Psoas muscle (tissue), 8 donors: ENCODE results near the gene KCTD1. TPM values are rescaled to one million over a fixed set of nuclear protein-coding genes. Genes with fewer than 3 reads are reported as not detected.

Source experiments
- ATAC-seq, 4 donors: fragments of 200-7000 bp; cut with Tn5 transposase; one replicate each; pipeline ENCODE4 v1.9.1; 2020; ENCODE audit warnings: moderate library complexity in 3 of 4, mild to moderate bottlenecking in 2 of 4
- DNase-seq, 2 donors: peaks; one replicate each; pipeline ENCODE4 v3.0.0-alpha.2; 2020
- H3K27ac ChIP-seq: fragments of 200-600 bp; one replicate; pipeline ENCODE4 v1.8.0; 2022
- H3K27me3 ChIP-seq, 3 donors: fragments of 200-600 bp in 1 of 3; one replicate each; pipeline versions ENCODE4 v1.6.1 to v1.8.0; 2013 to 2022; ENCODE audit warnings: low read length in 2 of 3, mild to moderate bottlenecking in 2 of 3, moderate library complexity in 1 of 3; ENCODE audit not compliant: insufficient read depth in 3 of 3
- H3K36me3 ChIP-seq, 2 donors: fragments of 200-600 bp in 1 of 2; one replicate each; pipeline versions ENCODE4 v1.6.1 to v1.8.0; 2013 to 2022; ENCODE audit warnings: low read depth in 1 of 2, mild to moderate bottlenecking in 1 of 2, moderate library complexity in 1 of 2; ENCODE audit not compliant: insufficient read depth in 1 of 2
- H3K4me1 ChIP-seq: fragments of 200-600 bp; one replicate; pipeline ENCODE4 v1.8.0; 2022
- H3K4me3 ChIP-seq: fragments of 200-600 bp; one replicate; pipeline ENCODE4 v1.8.0; 2022; ENCODE audit warnings: mild to moderate bottlenecking
- H3K9me3 ChIP-seq: fragments of 200-600 bp; one replicate; pipeline ENCODE4 v1.8.0; 2022
- WGBS, 3 donors: extraction: QIAGEN DNeasy Blood & Tissue Kit; methylation state at CpG; one replicate each; pipeline versions ENCODE4 v1.1.6 to v1.1.7; 2013; 5-methylcytosine and 5-hydroxymethylcytosine counted together
- intact Hi-C, 2 donors: fragments of 100-400 bp; cut with DNase I; formaldehyde crosslinking; loops; one replicate each; pipeline versions ENCODE4 v1.11.0 to v1.14.2; 2022
- long read RNA-seq, 2 donors: library from polyadenylated mRNA; unstranded; transcript quantifications; one replicate each; pipeline ENCODE4 v2.0.0, GENCODE V29; 2021
- polyA plus RNA-seq, 3 donors: library from polyadenylated mRNA; stranded (reverse); fragments of 200-250 nt; gene quantifications; one replicate each; pipeline ENCODE4 v1.2.3, GENCODE V29; 2013
- total RNA-seq, 4 donors: library from RNA; stranded (reverse); fragmentation: NEBNext Ultra II Directional in 2 of 4; extraction: Animal tissue kit (Norgen Biotek cat#: 25700) in 2 of 4; gene quantifications; one replicate each; pipeline versions ENCODE4 v1.2.1 to v1.2.4, GENCODE V29; 2021 to 2023
- TF ChIP-seq, protein P1 (sequence below): fragments of 200-600 bp; IDR thresholded peaks from one replicate; pipeline ENCODE4 v1.8.0; 2022; ENCODE audit warnings: antibody characterized with exemption
- donor health status: healthy with polysubstance abuse.
- donor health status: DM: no; HTN: no; CAD: no; lungs with moderate emphysema.
- donor health status: Bipolar disorder and iron deficiency.
- donor health status: healthy.
- donor health status: DM: yes; HTN: yes; CAD: no.
- donor health status: DM: no; HTN: no; CAD: no.
- donor health status: DM: no; HTN: no; CAD: no.
- donor health status: DM: yes; HTN: yes; CAD: no.

KCTD1 gene
- total RNA-seq (1 to 10 TPM; 3.5 to 8.6 (median 5.2) TPM), polyA plus RNA-seq (1 to 10 TPM; 2.6 to 2.9 (median 2.8) TPM)
- long read RNA-seq, donor 1, partial matches to known transcripts, result 0 of 1 reads
- long read RNA-seq, donor 1, other reads (novel, unspliced or antisense), result 0 of 1 reads
- long read RNA-seq, donor 2, partial matches to known transcripts, result 0 of 1 reads
- long read RNA-seq, donor 2, other reads (novel, unspliced or antisense), result 0 of 1 reads

DNA sequence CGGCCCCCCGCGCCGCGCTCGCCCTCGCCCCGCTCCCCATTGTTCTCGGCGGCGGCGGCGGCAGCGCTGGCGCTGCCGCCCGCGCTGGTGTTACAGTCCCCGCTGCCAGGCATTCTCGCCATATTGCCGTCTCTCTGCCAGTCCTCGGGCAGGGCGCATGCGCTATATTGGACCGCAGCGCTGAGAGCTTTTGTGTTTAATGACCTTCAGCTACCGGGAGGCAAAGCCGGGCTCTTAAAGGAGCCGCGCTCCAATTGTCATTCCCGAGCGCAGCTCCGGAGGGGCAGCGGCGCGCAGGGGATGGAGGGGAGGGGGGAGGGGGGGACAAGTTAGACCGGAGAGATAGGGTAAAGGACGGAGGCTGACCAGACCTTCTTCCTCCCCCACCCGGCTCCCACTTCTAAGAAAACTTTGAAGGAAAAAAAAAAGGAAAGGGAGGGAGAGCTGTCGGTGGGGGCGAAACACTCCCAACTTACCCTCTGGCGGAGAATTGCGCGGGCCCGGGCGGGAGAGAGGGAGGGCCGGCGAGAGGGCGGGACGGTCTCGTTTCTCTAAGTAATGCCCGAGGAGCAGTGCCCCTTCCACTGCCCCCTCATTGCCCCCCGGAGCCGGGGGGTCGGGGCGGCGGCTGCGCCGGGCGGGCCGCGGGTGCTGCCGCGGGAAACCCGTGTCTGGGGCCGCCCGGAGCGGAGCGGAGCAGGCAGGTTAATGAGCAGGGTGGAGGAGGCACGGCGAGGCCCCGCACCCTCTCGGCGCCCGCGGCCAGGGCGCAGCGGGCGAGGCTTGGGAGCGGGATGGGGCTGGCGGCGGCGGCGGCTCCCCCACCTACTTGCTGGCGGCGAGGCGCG lies at the start of gene KCTD1:
KCTD1 (minus strand) TSS at position 139 of the 848 bp plus-strand sequence; CDS start at position 122, 17 bp downstream.
- peak; percentile 85 to 91 for DNase-seq
- WGBS, 3 donors, result 1% methylated on average over 44 to 88 of the region's 88 CpGs
- Histone ChIP-seq H3K4me3 (peak within 1 kb of the TSS; percentile 82), H3K27ac (peak within 1 kb of the TSS; percentile 65), H3K27me3 (peaks cover 0 to 37% (median 0%) of the 10 kb centered on the region in 3 donors), H3K36me3 (no peaks in the 10 kb centered on the region), H3K9me3 (no peaks in the 10 kb centered on the region), H3K4me1 (peaks cover 17% of the 10 kb centered on the region)
- intact Hi-C loops, result loop anchor here in 1 of 2 donors (5.0 kb wide), 3 partner anchors 46 to 166 kb away; no protein-coding TSS in a partner anchor
- ATAC-seq, result peak; percentile 78 to 88 (median 84)
- TF ChIP-seq, protein P1, sequence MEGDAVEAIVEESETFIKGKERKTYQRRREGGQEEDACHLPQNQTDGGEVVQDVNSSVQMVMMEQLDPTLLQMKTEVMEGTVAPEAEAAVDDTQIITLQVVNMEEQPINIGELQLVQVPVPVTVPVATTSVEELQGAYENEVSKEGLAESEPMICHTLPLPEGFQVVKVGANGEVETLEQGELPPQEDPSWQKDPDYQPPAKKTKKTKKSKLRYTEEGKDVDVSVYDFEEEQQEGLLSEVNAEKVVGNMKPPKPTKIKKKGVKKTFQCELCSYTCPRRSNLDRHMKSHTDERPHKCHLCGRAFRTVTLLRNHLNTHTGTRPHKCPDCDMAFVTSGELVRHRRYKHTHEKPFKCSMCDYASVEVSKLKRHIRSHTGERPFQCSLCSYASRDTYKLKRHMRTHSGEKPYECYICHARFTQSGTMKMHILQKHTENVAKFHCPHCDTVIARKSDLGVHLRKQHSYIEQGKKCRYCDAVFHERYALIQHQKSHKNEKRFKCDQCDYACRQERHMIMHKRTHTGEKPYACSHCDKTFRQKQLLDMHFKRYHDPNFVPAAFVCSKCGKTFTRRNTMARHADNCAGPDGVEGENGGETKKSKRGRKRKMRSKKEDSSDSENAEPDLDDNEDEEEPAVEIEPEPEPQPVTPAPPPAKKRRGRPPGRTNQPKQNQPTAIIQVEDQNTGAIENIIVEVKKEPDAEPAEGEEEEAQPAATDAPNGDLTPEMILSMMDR, result no peak

DNA sequence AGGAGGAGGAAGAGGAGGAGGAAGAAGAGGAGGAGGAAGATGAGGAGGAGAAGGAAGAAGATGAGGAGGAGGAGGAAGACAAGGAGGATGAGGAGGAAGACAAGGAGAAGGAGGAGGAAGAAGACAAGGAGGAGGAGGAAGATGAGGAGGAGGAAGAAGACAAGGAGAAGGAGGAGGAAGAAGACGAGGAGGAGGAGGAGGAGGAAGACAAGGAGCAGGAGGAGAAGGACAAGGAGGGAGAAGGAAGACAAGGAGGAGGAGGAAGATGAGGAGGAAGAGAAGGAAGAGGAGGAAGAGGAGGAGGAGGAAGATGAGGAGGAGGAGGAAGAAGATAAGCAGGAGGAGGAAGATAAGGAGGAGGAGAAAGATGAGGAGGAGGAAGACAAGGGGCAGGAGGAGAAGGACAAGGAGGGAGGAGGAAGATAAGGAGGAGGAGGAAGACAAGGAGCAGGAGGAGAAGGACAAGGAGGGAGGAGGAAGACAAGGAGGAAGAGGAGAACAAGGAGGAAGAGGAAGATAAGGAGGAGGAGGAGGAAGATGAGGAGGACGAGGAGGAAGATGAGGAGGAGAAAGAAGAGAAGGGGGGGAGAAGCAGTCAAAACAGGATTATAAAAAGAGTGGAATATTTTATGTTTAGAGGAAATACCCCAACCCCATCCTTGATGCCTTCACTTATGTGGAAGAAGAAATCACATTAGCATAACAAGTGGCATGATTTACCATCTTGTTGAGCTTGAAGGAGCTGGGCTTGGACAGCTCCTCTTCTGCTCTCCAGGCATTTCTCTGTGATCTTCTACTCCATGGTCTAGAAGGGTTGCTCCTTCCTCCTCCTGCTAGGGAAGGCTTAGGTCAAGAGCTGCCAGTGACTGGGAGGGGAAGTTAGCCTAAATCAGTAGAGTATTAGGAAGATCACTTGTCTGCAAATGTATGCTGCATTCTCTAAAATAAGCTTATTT lies 45.3 kb upstream of the KCTD1 start:
- no peak overlapping the region for H3K27ac ChIP-seq
- no peaks in the 10 kb centered on the region for H3K36me3 ChIP-seq
- H3K27me3 ChIP-seq, result no peaks in the 10 kb centered on the region
- H3K4me3 ChIP-seq, result no peak overlapping the region
- DNase-seq (no peak), ATAC-seq (no peak)
- H3K4me1 ChIP-seq, result no peaks in the 10 kb centered on the region
- intact Hi-C loops, result no loop called here
- 59 to 87% (median 73%) methylated on average over 2 of the region's 2 CpGs for WGBS, 3 donors
- H3K9me3 ChIP-seq, result no peaks in the 10 kb centered on the region
- TF ChIP-seq, protein P1, result no peak

DNA sequence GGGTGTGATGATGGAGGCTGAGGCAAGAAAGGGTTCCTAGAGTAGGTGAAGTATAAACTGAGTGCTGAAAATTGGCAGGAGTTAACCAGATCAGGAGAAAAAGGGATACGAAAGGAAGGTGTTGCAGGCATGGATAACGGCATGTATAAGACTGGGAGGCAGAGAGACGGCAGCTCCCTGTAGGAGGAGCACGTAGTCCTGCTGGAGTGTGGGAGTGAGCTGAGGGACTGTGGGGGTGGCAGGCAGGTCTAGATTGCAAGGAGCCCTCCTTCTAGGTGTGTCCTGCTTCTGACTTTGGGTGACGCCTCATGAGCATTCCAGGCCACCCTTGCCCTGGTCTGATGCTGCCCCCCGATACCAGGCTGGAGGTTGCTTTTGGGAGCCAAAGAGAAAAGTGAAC lies 36.4 kb upstream of the KCTD1 start:
- Histone ChIP-seq H3K36me3 (no peaks in the 10 kb centered on the region), H3K4me1 (no peaks in the 10 kb centered on the region), H3K9me3 (no peaks in the 10 kb centered on the region), H3K27ac (no peak overlapping the region), H3K27me3 (no peaks in the 10 kb centered on the region), H3K4me3 (no peak overlapping the region)
- ATAC-seq (no peak), DNase-seq (no peak)
- TF ChIP-seq, protein P1, result no peak
- intact Hi-C loops, result no loop called here
- 86 to 97% (median 95%) methylated on average over 6 of the region's 6 CpGs for WGBS, 3 donors

DNA sequence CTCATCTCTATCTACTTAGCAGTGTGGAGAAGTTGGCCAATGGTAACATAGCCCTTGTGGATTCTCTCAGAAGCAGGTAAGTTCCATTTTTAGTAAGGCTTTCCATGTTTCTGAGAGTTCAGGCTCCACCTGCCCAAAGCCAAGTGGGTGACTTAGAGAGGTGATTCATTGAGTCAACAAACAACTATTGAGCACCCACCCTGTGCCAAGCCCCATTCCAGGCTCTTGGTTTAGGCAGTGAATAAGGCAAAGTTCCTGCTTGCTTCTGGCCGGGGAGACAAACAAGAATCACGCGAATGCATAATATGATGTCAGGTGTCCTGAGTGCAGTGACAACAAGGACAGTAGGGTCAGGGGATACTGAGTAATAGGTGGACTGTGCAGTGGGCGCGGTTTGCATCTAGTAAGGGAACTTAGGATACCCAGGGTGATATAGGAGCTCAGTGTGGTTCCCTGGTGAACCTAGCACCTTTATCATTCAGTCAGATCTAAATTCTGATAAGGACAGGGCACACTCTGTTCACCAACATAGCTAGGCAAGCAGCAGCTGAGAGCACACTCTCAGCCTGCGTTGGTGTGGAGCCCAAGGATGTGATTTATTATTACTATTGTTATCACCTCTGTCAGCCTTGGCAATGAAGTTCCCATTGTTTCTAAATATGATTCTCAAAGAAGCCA lies 31.7 kb upstream of the KCTD1 start:
- WGBS, 3 donors, result 73 to 77% (median 74%) methylated on average over 6 of the region's 6 CpGs
- no peak for DNase-seq
- peak in 2 of 4 donors; percentile 24 to 48 for ATAC-seq
- no peaks in the 10 kb centered on the region for H3K4me1 ChIP-seq
- H3K36me3 ChIP-seq, result no peaks in the 10 kb centered on the region
- TF ChIP-seq, protein P1, result no peak
- H3K27ac ChIP-seq, result no peak overlapping the region
- no peak overlapping the region for H3K4me3 ChIP-seq
- intact Hi-C loops, result no loop called here
- H3K9me3 ChIP-seq, result no peaks in the 10 kb centered on the region
- peaks cover 0 to 21% (median 0%) of the 10 kb centered on the region in 3 donors for H3K27me3 ChIP-seq
